A549 (cell line): Measurements from ENCODE around the gene ZNF57.
"Not testable (repeated sequence)": the region's sequence is repeated elsewhere in the genome, so short reads cannot be mapped to it uniquely, and the experiment has no call there.

Source experiments
- BHLHE40 ChIP-seq: IDR thresholded peaks from 2 replicates; pipeline ENCODE4 v1.6.1; 2012; ENCODE audit warnings: low read depth, low read length, inconsistent platforms
- HDAC2 ChIP-seq: fragments of 200-600 bp; sonication (generic); IDR thresholded peaks from 2 replicates; pipeline ENCODE4 v1.6.1; 2016
- JUN ChIP-seq, 2 experiments: fragments of >200 bp; sonication (Bioruptor Twin); formaldehyde crosslinking; IDR thresholded peaks; 2 replicates in 1 of 2; 3 replicates in 1 of 2; pipeline ENCODE4 v1.6.1; 2016 to 2017
- KDM1A ChIP-seq: fragments of 200-600 bp; sonication (generic); IDR thresholded peaks from 2 replicates; pipeline ENCODE4 v1.6.1; 2016; ENCODE audit warnings: low read depth, mild to moderate bottlenecking
- NFE2L2 ChIP-seq: fragments of 150-350 bp; conservative IDR thresholded peaks from 2 replicates; pipeline ENCODE4 v1.6.1; 2014; ENCODE audit warnings: low read length
- PHF8 ChIP-seq: fragments of 200-600 bp; sonication (generic); IDR thresholded peaks from 2 replicates; pipeline ENCODE4 v1.6.1; 2016; ENCODE audit warnings: low read depth, mild to moderate bottlenecking, antibody characterized with exemption, moderate library complexity, borderline replicate concordance
- POLR2A ChIP-seq: IDR thresholded peaks from 2 replicates; pipeline ENCODE4 v1.6.1; 2012; ENCODE audit warnings: mild to moderate bottlenecking, low read length
- SMC3 ChIP-seq: fragments of >200 bp; sonication (Bioruptor Twin); formaldehyde crosslinking; IDR thresholded peaks from 3 replicates; pipeline ENCODE4 v1.6.1; 2018; ENCODE audit warnings: inconsistent platforms
- TF ChIP-seq, protein P1 (sequence below): fragments of 200-600 bp; sonication (generic); IDR thresholded peaks from 2 replicates; pipeline ENCODE4 v1.6.1; 2016; ENCODE audit warnings: antibody characterized with exemption, mild to moderate bottlenecking, moderate library complexity
- TF ChIP-seq, protein P2 (sequence below): fragments of >200 bp; sonication (Bioruptor Twin); formaldehyde crosslinking; IDR thresholded peaks from 3 replicates; pipeline ENCODE4 v1.5.1; 2016
- TF ChIP-seq, protein P3 (sequence below): fragments of >200 bp; sonication (Bioruptor Twin); formaldehyde crosslinking; IDR thresholded peaks from 3 replicates; pipeline ENCODE4 v1.6.1; 2016
- TF ChIP-seq, protein P4 (sequence below): IDR thresholded peaks from 2 replicates; pipeline ENCODE4 v1.6.1; 2012

DNA sequence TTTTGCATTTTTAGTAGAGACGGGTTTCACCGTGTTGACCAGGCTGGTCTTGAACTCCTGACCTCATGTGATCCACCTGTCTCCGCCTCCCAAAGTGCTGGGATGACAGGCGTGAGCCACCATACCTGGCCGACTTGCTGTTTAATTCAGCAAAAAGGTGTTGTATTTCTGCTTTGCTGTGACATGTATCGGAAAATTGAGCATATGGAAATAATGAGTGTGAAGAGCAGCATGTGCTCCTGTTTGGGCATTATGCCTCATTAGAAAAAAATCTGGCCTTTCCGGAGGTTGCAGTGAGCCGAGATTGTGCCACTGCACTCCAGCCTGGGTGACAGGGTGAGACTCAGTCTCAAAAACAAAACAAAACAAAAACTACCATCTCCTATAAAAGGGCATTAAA, 10.2 kb upstream of the ZNF57 start:
- not testable (repeated sequence) for TF ChIP-seq SMC3; POLR2A; NFE2L2; KDM1A; HDAC2; JUN (IDR thresholded peaks at IDR 0.05); BHLHE40; PHF8
- TF ChIP-seq, protein P1, sequence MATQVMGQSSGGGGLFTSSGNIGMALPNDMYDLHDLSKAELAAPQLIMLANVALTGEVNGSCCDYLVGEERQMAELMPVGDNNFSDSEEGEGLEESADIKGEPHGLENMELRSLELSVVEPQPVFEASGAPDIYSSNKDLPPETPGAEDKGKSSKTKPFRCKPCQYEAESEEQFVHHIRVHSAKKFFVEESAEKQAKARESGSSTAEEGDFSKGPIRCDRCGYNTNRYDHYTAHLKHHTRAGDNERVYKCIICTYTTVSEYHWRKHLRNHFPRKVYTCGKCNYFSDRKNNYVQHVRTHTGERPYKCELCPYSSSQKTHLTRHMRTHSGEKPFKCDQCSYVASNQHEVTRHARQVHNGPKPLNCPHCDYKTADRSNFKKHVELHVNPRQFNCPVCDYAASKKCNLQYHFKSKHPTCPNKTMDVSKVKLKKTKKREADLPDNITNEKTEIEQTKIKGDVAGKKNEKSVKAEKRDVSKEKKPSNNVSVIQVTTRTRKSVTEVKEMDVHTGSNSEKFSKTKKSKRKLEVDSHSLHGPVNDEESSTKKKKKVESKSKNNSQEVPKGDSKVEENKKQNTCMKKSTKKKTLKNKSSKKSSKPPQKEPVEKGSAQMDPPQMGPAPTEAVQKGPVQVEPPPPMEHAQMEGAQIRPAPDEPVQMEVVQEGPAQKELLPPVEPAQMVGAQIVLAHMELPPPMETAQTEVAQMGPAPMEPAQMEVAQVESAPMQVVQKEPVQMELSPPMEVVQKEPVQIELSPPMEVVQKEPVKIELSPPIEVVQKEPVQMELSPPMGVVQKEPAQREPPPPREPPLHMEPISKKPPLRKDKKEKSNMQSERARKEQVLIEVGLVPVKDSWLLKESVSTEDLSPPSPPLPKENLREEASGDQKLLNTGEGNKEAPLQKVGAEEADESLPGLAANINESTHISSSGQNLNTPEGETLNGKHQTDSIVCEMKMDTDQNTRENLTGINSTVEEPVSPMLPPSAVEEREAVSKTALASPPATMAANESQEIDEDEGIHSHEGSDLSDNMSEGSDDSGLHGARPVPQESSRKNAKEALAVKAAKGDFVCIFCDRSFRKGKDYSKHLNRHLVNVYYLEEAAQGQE = not testable (repeated sequence)
- TF ChIP-seq, protein P2, sequence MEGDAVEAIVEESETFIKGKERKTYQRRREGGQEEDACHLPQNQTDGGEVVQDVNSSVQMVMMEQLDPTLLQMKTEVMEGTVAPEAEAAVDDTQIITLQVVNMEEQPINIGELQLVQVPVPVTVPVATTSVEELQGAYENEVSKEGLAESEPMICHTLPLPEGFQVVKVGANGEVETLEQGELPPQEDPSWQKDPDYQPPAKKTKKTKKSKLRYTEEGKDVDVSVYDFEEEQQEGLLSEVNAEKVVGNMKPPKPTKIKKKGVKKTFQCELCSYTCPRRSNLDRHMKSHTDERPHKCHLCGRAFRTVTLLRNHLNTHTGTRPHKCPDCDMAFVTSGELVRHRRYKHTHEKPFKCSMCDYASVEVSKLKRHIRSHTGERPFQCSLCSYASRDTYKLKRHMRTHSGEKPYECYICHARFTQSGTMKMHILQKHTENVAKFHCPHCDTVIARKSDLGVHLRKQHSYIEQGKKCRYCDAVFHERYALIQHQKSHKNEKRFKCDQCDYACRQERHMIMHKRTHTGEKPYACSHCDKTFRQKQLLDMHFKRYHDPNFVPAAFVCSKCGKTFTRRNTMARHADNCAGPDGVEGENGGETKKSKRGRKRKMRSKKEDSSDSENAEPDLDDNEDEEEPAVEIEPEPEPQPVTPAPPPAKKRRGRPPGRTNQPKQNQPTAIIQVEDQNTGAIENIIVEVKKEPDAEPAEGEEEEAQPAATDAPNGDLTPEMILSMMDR = not testable (repeated sequence)
- TF ChIP-seq, protein P3, sequence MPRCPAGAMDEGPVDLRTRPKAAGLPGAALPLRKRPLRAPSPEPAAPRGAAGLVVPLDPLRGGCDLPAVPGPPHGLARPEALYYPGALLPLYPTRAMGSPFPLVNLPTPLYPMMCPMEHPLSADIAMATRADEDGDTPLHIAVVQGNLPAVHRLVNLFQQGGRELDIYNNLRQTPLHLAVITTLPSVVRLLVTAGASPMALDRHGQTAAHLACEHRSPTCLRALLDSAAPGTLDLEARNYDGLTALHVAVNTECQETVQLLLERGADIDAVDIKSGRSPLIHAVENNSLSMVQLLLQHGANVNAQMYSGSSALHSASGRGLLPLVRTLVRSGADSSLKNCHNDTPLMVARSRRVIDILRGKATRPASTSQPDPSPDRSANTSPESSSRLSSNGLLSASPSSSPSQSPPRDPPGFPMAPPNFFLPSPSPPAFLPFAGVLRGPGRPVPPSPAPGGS = not testable (repeated sequence)
- TF ChIP-seq, protein P4, sequence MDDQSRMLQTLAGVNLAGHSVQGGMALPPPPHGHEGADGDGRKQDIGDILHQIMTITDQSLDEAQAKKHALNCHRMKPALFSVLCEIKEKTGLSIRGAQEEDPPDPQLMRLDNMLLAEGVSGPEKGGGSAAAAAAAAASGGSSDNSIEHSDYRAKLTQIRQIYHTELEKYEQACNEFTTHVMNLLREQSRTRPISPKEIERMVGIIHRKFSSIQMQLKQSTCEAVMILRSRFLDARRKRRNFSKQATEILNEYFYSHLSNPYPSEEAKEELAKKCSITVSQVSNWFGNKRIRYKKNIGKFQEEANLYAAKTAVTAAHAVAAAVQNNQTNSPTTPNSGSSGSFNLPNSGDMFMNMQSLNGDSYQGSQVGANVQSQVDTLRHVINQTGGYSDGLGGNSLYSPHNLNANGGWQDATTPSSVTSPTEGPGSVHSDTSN = not testable (repeated sequence)
